ENCODE data around the gene TELO2. TPM values are rescaled to one million over a fixed set of nuclear protein-coding genes. Genes with fewer than 3 reads are reported as not detected.

Gene TELO2
- total RNA-seq, 1 donor from 2014 or later, result 87.5 TPM

- Mint-ChIP-seq H3K27ac (ENCODE audit: unreplicated experiment) (no peak overlapping the region), H3K27me3 (ENCODE audit: low read depth) (no peaks in the 10 kb centered on the region), H3K9me3 (no peaks in the 10 kb centered on the region), H3K4me3 (no peak overlapping the region), H3K36me3 (ENCODE audit: low read depth) (no peaks in the 10 kb centered on the region), H3K4me1 (peaks cover 4% of the 10 kb centered on the region)
- TF ChIP-seq, protein P1, sequence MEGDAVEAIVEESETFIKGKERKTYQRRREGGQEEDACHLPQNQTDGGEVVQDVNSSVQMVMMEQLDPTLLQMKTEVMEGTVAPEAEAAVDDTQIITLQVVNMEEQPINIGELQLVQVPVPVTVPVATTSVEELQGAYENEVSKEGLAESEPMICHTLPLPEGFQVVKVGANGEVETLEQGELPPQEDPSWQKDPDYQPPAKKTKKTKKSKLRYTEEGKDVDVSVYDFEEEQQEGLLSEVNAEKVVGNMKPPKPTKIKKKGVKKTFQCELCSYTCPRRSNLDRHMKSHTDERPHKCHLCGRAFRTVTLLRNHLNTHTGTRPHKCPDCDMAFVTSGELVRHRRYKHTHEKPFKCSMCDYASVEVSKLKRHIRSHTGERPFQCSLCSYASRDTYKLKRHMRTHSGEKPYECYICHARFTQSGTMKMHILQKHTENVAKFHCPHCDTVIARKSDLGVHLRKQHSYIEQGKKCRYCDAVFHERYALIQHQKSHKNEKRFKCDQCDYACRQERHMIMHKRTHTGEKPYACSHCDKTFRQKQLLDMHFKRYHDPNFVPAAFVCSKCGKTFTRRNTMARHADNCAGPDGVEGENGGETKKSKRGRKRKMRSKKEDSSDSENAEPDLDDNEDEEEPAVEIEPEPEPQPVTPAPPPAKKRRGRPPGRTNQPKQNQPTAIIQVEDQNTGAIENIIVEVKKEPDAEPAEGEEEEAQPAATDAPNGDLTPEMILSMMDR (conservative IDR thresholded peaks at IDR 0.05), result no peak
- DNase-seq (ENCODE audit: low read depth, low spot score), result no peak
These were observed 53.3 kb downstream of the TELO2 start for GRCh38 chr16:1546430-1546829.

DNA sequence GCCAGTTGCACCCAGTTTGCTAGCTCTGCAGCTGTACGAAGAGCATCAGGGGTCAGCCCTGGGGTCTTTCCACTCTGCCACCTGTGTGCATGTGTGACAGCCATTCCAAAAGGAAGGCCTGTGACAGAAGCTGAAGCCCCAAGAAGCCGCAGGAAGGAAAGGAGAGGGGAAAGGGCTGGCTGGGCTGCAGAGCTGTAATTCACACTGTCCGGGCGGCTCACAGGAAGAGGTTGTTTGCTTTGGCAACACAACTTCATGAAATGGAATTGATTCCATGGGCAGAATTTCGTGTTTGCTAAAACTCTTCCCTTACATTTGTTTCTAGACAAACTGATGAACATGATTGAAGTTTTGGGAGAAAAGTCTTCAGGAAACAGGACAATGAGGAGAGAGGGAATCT is 55.1 kb downstream of the TELO2 start:
- no peaks in the 10 kb centered on the region for H3K36me3 Mint-ChIP-seq (ENCODE audit: low read depth)

GRCh38 chr16:1548727-1549126 is 55.6 kb downstream of the TELO2 start:
- no peaks in the 10 kb centered on the region for H3K27me3 Mint-ChIP-seq (ENCODE audit: low read depth)
- no peak overlapping the region for H3K27ac Mint-ChIP-seq (ENCODE audit: unreplicated experiment)
- peaks cover under 1% of the 10 kb centered on the region for H3K4me1 Mint-ChIP-seq
- no peak overlapping the region for H3K4me3 Mint-ChIP-seq
- H3K9me3 Mint-ChIP-seq, result no peaks in the 10 kb centered on the region
- no peak for DNase-seq (ENCODE audit: low read depth, low spot score)
- H3K36me3 Mint-ChIP-seq (ENCODE audit: low read depth), result no peaks in the 10 kb centered on the region
- TF ChIP-seq, protein P1 (conservative IDR thresholded peaks at IDR 0.05), result no peak

More for the DNA sequence above, 55.1 kb downstream of the TELO2 start:
- Mint-ChIP-seq H3K27me3 (ENCODE audit: low read depth) (no peaks in the 10 kb centered on the region), H3K9me3 (no peaks in the 10 kb centered on the region), H3K4me3 (no peak overlapping the region), H3K4me1 (peaks cover 4% of the 10 kb centered on the region), H3K27ac (ENCODE audit: unreplicated experiment) (peak overlapping the region; percentile 79)
- TF ChIP-seq, protein P1 (conservative IDR thresholded peaks at IDR 0.05), result no peak
- DNase-seq (ENCODE audit: low read depth, low spot score), result no peak

GRCh38 chr16:1550069-1550468 is 56.9 kb downstream of the TELO2 start:
- Mint-ChIP-seq H3K27me3 (ENCODE audit: low read depth) (no peaks in the 10 kb centered on the region), H3K9me3 (no peaks in the 10 kb centered on the region), H3K36me3 (ENCODE audit: low read depth) (no peaks in the 10 kb centered on the region), H3K4me3 (no peak overlapping the region), H3K27ac (ENCODE audit: unreplicated experiment) (no peak overlapping the region), H3K4me1 (no peaks in the 10 kb centered on the region)
- TF ChIP-seq, protein P1 (conservative IDR thresholded peaks at IDR 0.05), result no peak
- DNase-seq (ENCODE audit: low read depth, low spot score), result no peak

DNA sequence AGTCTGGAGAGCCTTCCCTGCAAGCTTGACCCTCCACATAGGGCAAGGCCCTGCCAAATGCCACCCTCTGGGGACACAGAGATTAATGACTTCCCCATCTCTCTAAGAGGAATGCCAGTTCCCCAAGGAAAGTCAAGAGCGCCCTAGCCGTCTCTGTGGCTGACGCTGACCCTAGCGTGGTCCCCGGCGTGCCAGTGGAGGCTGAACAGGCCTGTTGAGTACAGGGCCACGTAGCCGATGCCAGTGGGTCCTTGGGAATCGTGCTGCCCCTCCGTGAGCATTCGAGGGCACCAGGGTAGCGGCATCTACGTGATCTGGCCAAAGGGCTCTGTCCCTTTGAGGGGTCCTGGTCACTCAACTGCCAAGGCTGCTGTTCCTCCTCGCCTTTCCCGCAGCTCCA is 57.5 kb downstream of the TELO2 start:
- Mint-ChIP-seq H3K4me1 (no peaks in the 10 kb centered on the region), H3K9me3 (no peaks in the 10 kb centered on the region), H3K27me3 (ENCODE audit: low read depth) (no peaks in the 10 kb centered on the region), H3K36me3 (ENCODE audit: low read depth) (no peaks in the 10 kb centered on the region), H3K4me3 (no peak overlapping the region), H3K27ac (ENCODE audit: unreplicated experiment) (no peak overlapping the region)
- no peak for DNase-seq (ENCODE audit: low read depth, low spot score)
- TF ChIP-seq, protein P1 (conservative IDR thresholded peaks at IDR 0.05), result no peak

DNA sequence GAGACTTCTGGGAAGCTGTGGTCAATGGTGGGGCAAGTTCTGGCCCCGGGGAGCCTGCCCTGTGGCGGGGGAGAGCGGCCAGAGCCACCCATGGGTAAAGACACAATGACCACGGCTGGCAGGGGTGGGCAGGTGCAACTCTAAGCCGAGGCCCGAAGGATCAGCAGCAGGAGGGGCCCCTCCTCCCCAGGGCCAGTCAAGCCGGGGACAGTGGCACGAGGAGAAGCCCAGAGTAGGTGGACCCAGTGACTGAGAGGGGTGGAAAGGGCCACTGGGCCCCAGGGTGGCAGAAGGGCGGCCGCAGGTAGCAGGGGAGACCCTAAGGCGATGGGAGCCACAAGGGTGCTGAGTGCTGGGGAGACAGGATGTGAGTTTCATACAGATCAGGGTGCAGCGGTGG is 58.0 kb downstream of the TELO2 start:
- Mint-ChIP-seq H3K9me3 (no peaks in the 10 kb centered on the region), H3K27me3 (ENCODE audit: low read depth) (no peaks in the 10 kb centered on the region), H3K36me3 (ENCODE audit: low read depth) (no peaks in the 10 kb centered on the region), H3K4me1 (no peaks in the 10 kb centered on the region), H3K4me3 (no peak overlapping the region), H3K27ac (ENCODE audit: unreplicated experiment) (no peak overlapping the region)
- TF ChIP-seq, protein P1 (conservative IDR thresholded peaks at IDR 0.05), result no peak
- no peak for DNase-seq (ENCODE audit: low read depth, low spot score)
